Astrocyte (in vitro differentiated cells and primary cell): ENCODE results near the gene FLVCR1. TPM values are rescaled to one million over a fixed set of nuclear protein-coding genes. Genes with fewer than 3 reads are reported as not detected.

Experiments
- DNase-seq: peaks from one replicate; pipeline ENCODE4 v3.0.0-alpha.2; 2010; ENCODE audit warnings: low read depth
- FAIRE-seq: peaks from 2 replicates; lab custom pipeline; 2011; peaks lifted over from hg19 to GRCh38; lab: Jason Lieb, UNC
- H2AFZ ChIP-seq: 2 replicates; pipeline ENCODE4 v1.6.0; 2012; ENCODE audit warnings: low read depth, low read length, inconsistent platforms
- H3K27ac ChIP-seq: 2 replicates; pipeline ENCODE4 v1.5.1; 2011; ENCODE audit warnings: low read depth, low read length, inconsistent platforms
- H3K27me3 ChIP-seq: 2 replicates; pipeline ENCODE4 v1.6.0; 2011; ENCODE audit warnings: low read length, inconsistent platforms; ENCODE audit not compliant: insufficient read depth
- H3K36me3 ChIP-seq: 2 replicates; pipeline ENCODE4 v1.5.1; 2011; ENCODE audit warnings: low read length, inconsistent platforms; ENCODE audit not compliant: insufficient read depth
- H3K4me1 ChIP-seq: 2 replicates; pipeline ENCODE4 v1.5.1; 2011; ENCODE audit warnings: low read length, inconsistent platforms; ENCODE audit not compliant: insufficient read depth
- H3K4me2 ChIP-seq: 2 replicates; pipeline ENCODE4 v1.6.0; 2012; ENCODE audit warnings: low read length, inconsistent platforms
- H3K4me3 ChIP-seq: 2 replicates; pipeline ENCODE4 v1.5.1; 2011; ENCODE audit warnings: low read depth, mild to moderate bottlenecking, low read length, inconsistent platforms; ENCODE audit not compliant: insufficient read depth
- H3K79me2 ChIP-seq: 2 replicates; pipeline ENCODE4 v1.6.0; 2012; ENCODE audit warnings: mild to moderate bottlenecking, low read length, inconsistent platforms; ENCODE audit not compliant: insufficient read depth
- H3K9ac ChIP-seq: 2 replicates; pipeline ENCODE4 v1.6.0; 2012; ENCODE audit warnings: mild to moderate bottlenecking, low read length, inconsistent platforms
- H3K9me3 ChIP-seq: 2 replicates; pipeline ENCODE4 v1.5.1; 2012; ENCODE audit warnings: low read depth, mild to moderate bottlenecking, low read length, inconsistent platforms; ENCODE audit not compliant: insufficient read depth
- H4K20me1 ChIP-seq: 2 replicates; pipeline ENCODE4 v1.6.0; 2012; ENCODE audit warnings: low read length, inconsistent platforms; ENCODE audit not compliant: insufficient read depth
- H3K27ac Mint-ChIP-seq: one replicate; pipeline ENCODE4 v1.8.0; 2021; ENCODE audit warnings: mild to moderate bottlenecking, mixed read lengths; ENCODE audit not compliant: unreplicated experiment
- H3K27me3 Mint-ChIP-seq: one replicate; pipeline ENCODE4 v1.8.0; 2021; ENCODE audit warnings: low read depth, mixed read lengths; ENCODE audit not compliant: unreplicated experiment
- H3K36me3 Mint-ChIP-seq: one replicate; pipeline ENCODE4 v1.8.0; 2021; ENCODE audit warnings: low read depth, mixed read lengths; ENCODE audit not compliant: unreplicated experiment
- H3K4me1 Mint-ChIP-seq: one replicate; pipeline ENCODE4 v1.8.0; 2021; ENCODE audit warnings: low read depth, mixed read lengths; ENCODE audit not compliant: unreplicated experiment
- H3K4me3 Mint-ChIP-seq: one replicate; pipeline ENCODE4 v1.8.0; 2021; ENCODE audit warnings: mild to moderate bottlenecking, moderate library complexity, mixed read lengths; ENCODE audit not compliant: unreplicated experiment
- H3K9me3 Mint-ChIP-seq: one replicate; pipeline ENCODE4 v1.8.0; 2021; ENCODE audit warnings: mild to moderate bottlenecking, mixed read lengths; ENCODE audit not compliant: unreplicated experiment
- EZH2 ChIP-seq: IDR thresholded peaks from 2 replicates; pipeline ENCODE4 v1.6.1; 2012; ENCODE audit warnings: mild to moderate bottlenecking, low read length, inconsistent platforms; ENCODE audit not compliant: insufficient read depth
- total RNA-seq: library from RNA; stranded (reverse); gene quantifications from 2 replicates; pipeline ENCODE4 v1.2.1, GENCODE V29; 2021
- TF ChIP-seq, protein P1 (sequence below): IDR thresholded peaks from 2 replicates; pipeline ENCODE4 v1.5.1; 2011; ENCODE audit warnings: low read depth, mild to moderate bottlenecking, inconsistent platforms, low read length, moderate library complexity; ENCODE audit not compliant: insufficient read depth

The FLVCR1 gene
- total RNA-seq, 1 donor from 2014 or later = 8.1 TPM

GRCh38 chr1:212914789-212915188, 56.7 kb downstream of the FLVCR1 start:
- no peak overlapping the region for H3K27ac ChIP-seq
- TF ChIP-seq EZH2 = no peak
- TF ChIP-seq, protein P1, sequence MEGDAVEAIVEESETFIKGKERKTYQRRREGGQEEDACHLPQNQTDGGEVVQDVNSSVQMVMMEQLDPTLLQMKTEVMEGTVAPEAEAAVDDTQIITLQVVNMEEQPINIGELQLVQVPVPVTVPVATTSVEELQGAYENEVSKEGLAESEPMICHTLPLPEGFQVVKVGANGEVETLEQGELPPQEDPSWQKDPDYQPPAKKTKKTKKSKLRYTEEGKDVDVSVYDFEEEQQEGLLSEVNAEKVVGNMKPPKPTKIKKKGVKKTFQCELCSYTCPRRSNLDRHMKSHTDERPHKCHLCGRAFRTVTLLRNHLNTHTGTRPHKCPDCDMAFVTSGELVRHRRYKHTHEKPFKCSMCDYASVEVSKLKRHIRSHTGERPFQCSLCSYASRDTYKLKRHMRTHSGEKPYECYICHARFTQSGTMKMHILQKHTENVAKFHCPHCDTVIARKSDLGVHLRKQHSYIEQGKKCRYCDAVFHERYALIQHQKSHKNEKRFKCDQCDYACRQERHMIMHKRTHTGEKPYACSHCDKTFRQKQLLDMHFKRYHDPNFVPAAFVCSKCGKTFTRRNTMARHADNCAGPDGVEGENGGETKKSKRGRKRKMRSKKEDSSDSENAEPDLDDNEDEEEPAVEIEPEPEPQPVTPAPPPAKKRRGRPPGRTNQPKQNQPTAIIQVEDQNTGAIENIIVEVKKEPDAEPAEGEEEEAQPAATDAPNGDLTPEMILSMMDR = no peak

GRCh38 chr1:212915245-212916091, 57.4 kb downstream of the FLVCR1 start:
- H3K9me3 Mint-ChIP-seq = peaks cover 2% of the 10 kb centered on the region
- H3K27me3 ChIP-seq = peaks cover 6% of the 10 kb centered on the region
- H3K4me3 Mint-ChIP-seq = no peak overlapping the region
- H3K4me1 Mint-ChIP-seq = peaks cover 14% of the 10 kb centered on the region
- H3K36me3 ChIP-seq = no peaks in the 10 kb centered on the region
- no peak overlapping the region for H3K9ac ChIP-seq
- H4K20me1 ChIP-seq = no peaks in the 10 kb centered on the region
- DNase-seq (peak; percentile 46), FAIRE-seq (no peak)
- H2AFZ ChIP-seq = peak overlapping the region; percentile 28
- no peak overlapping the region for H3K27ac ChIP-seq
- H3K4me1 ChIP-seq = no peaks in the 10 kb centered on the region
- H3K27me3 Mint-ChIP-seq = peaks cover 19% of the 10 kb centered on the region
- no peaks in the 10 kb centered on the region for H3K79me2 ChIP-seq
- H3K27ac Mint-ChIP-seq = no peak overlapping the region
- no peak overlapping the region for H3K4me2 ChIP-seq
- no peak for TF ChIP-seq EZH2
- TF ChIP-seq, protein P1 = peak; percentile 30
- no peak overlapping the region for H3K4me3 ChIP-seq
- H3K36me3 Mint-ChIP-seq = no peaks in the 10 kb centered on the region
- no peaks in the 10 kb centered on the region for H3K9me3 ChIP-seq

More at GRCh38 chr1:212914789-212915188, 56.7 kb downstream of the FLVCR1 start:
- H3K4me1 Mint-ChIP-seq = peaks cover 14% of the 10 kb centered on the region
- H2AFZ ChIP-seq = peak overlapping the region; percentile 28
- H3K9me3 ChIP-seq = no peaks in the 10 kb centered on the region
- no peak overlapping the region for H3K4me3 ChIP-seq
- H3K9me3 Mint-ChIP-seq = no peaks in the 10 kb centered on the region
- no peaks in the 10 kb centered on the region for H4K20me1 ChIP-seq
- H3K27ac Mint-ChIP-seq = no peak overlapping the region
- H3K36me3 Mint-ChIP-seq = no peaks in the 10 kb centered on the region
- H3K27me3 Mint-ChIP-seq = peaks cover 25% of the 10 kb centered on the region
- no peak overlapping the region for H3K4me3 Mint-ChIP-seq
- no peak overlapping the region for H3K4me2 ChIP-seq
- H3K4me1 ChIP-seq = no peaks in the 10 kb centered on the region
- FAIRE-seq (no peak), DNase-seq (no peak)
- H3K79me2 ChIP-seq = no peaks in the 10 kb centered on the region
- no peak overlapping the region for H3K9ac ChIP-seq
- no peaks in the 10 kb centered on the region for H3K36me3 ChIP-seq
- peaks cover 2% of the 10 kb centered on the region for H3K27me3 ChIP-seq
